ENCODE results near the gene ADO.

GRCh38 chr10:62829622-62830021, 25.1 kb downstream of the ADO start:
- TF ChIP-seq CTCF (IDR thresholded peaks at IDR 0.05) (no peak), POLR2A (IDR thresholded peaks at IDR 0.05) (no peak)

All from lower leg skin (tissue), 3 donors.